Aorta (tissue), 5 donors: ENCODE results near the gene RCE1. TPM values are rescaled to one million over a fixed set of nuclear protein-coding genes. Genes with fewer than 3 reads are reported as not detected.
"Not testable (repeated sequence)": the region's sequence is repeated elsewhere in the genome, so short reads cannot be mapped to it uniquely, and the experiment has no call there.

ENCODE experiments used
- ATAC-seq: fragments of 200-7000 bp; cut with Tn5 transposase; one replicate; pipeline ENCODE4 v1.9.1; 2022; ENCODE audit warnings: moderate library complexity; ENCODE audit not compliant: low FRiP score
- DNase-seq, 2 donors: peaks; one replicate each; pipeline ENCODE4 v3.0.0-alpha.2; 2020
- H3K27ac ChIP-seq, 2 donors: one replicate each; pipeline ENCODE4 v1.5.1; 2013; ENCODE audit warnings: low read length in 2 of 2, mild to moderate bottlenecking in 2 of 2, moderate library complexity in 2 of 2, control low read depth in 1 of 2, inconsistent platforms in 1 of 2, low read depth in 1 of 2
- H3K27me3 ChIP-seq, 2 donors: one replicate each; pipeline ENCODE4 v1.6.1; 2013; ENCODE audit warnings: control low read depth in 1 of 2, low read length in 1 of 2, mild to moderate bottlenecking in 1 of 2, moderate library complexity in 1 of 2; ENCODE audit not compliant: insufficient read depth in 2 of 2, control insufficient read depth in 1 of 2
- H3K36me3 ChIP-seq, 2 donors: one replicate each; pipeline ENCODE4 v1.6.1; 2013; ENCODE audit warnings: control low read depth in 1 of 2, low read length in 1 of 2, mild to moderate bottlenecking in 1 of 2; ENCODE audit not compliant: insufficient read depth in 2 of 2, control insufficient read depth in 1 of 2
- H3K4me1 ChIP-seq, 2 donors: one replicate each; pipeline ENCODE4 v1.6.1; 2013; ENCODE audit warnings: low read length in 2 of 2, control low read depth in 1 of 2, mild to moderate bottlenecking in 1 of 2, moderate library complexity in 1 of 2; ENCODE audit not compliant: insufficient read depth in 2 of 2, control insufficient read depth in 1 of 2
- H3K4me3 ChIP-seq, 2 donors: one replicate each; pipeline ENCODE4 v1.5.1; 2013; ENCODE audit warnings: low read length in 2 of 2, control low read depth in 1 of 2, mild to moderate bottlenecking in 1 of 2
- H3K9me3 ChIP-seq: one replicate; pipeline ENCODE4 v1.6.1; 2013; ENCODE audit warnings: mild to moderate bottlenecking, low read length; ENCODE audit not compliant: control insufficient read depth
- WGBS, 2 donors: extraction: QIAGEN DNeasy Blood & Tissue Kit; methylation state at CpG; one replicate each; pipeline ENCODE4 v1.1.7; 2013; 5-methylcytosine and 5-hydroxymethylcytosine counted together
- intact Hi-C, 2 donors: fragments of 100-400 bp; cut with DNase I; formaldehyde crosslinking; loops; one replicate each; pipeline versions ENCODE4 v1.14.2 to v1.15.0; 2022
- polyA plus RNA-seq, 2 donors: library from polyadenylated mRNA; stranded (reverse); fragments of 200-250 nt; gene quantifications; one replicate each; pipeline ENCODE4 v1.2.3, GENCODE V29; 2013
- total RNA-seq, 2 donors: library from RNA; stranded (reverse); fragmentation: NEBNext Ultra II Directional; extraction: Animal tissue kit (Norgen Biotek cat#: 25700); gene quantifications; one replicate each; pipeline ENCODE4 v1.2.1, GENCODE V29; 2021
- donor health status: healthy with polysubstance abuse.
- donor health status: Bipolar disorder and iron deficiency.
- donor health status: DM: no; HTN: no; CAD: no.
- donor health status: DM: no; HTN: no; CAD: no.
- donor health status: DM: yes; HTN: yes; CAD: no.

RCE1 gene
- total and polyA plus RNA-seq, 4 donors = 11.7 to 23.5 (median 14.6) TPM

- WGBS, 2 donors = 86 to 88% methylated on average over 3 of the region's 3 CpGs
- no peak for DNase-seq
- no peak overlapping the region for H3K27ac ChIP-seq
These were observed 22.9 kb upstream of the RCE1 start for GRCh38 chr11:66820381-66820780.

GRCh38 chr11:66820901-66821300 is 22.3 kb upstream of the RCE1 start:
- intact Hi-C loops = no loop called here
- no peaks in the 10 kb centered on the region for H3K9me3 ChIP-seq
- no peak overlapping the region for H3K27ac ChIP-seq
- no peaks in the 10 kb centered on the region for H3K27me3 ChIP-seq
- no peaks in the 10 kb centered on the region for H3K4me1 ChIP-seq
- 84 to 90% methylated on average over 3 of the region's 3 CpGs for WGBS, 2 donors
- H3K4me3 ChIP-seq = no peak overlapping the region
- ATAC-seq (no peak), DNase-seq (no peak)
- peaks cover 0 to 5% of the 10 kb centered on the region in 2 donors for H3K36me3 ChIP-seq

More at GRCh38 chr11:66820381-66820780, 22.9 kb upstream of the RCE1 start:
- peaks cover 0 to 5% of the 10 kb centered on the region in 2 donors for H3K36me3 ChIP-seq
- no peaks in the 10 kb centered on the region for H3K9me3 ChIP-seq
- H3K4me3 ChIP-seq = no peak overlapping the region
- intact Hi-C loops = no loop called here
- H3K4me1 ChIP-seq = no peaks in the 10 kb centered on the region
- ATAC-seq = no peak
- no peaks in the 10 kb centered on the region for H3K27me3 ChIP-seq

GRCh38 chr11:66823700-66824099 is 19.5 kb upstream of the RCE1 start:
- intact Hi-C loops = no loop called here
- Histone ChIP-seq H3K4me1 (no peaks in the 10 kb centered on the region), H3K36me3 (peaks cover 0 to 5% of the 10 kb centered on the region in 2 donors), H3K4me3 (no peak overlapping the region), H3K9me3 (no peaks in the 10 kb centered on the region), H3K27me3 (no peaks in the 10 kb centered on the region), H3K27ac (no peak overlapping the region)
- DNase-seq = no peak
- WGBS, 2 donors = 93 to 96% methylated on average over 4 of the region's 4 CpGs
- ATAC-seq = no peak

GRCh38 chr11:66824573-66824972 is 18.7 kb upstream of the RCE1 start:
- intact Hi-C loops, H3K9me3 ChIP-seq, H3K27ac ChIP-seq, DNase-seq, H3K4me1 ChIP-seq, H3K36me3 ChIP-seq, ATAC-seq, H3K4me3 ChIP-seq, H3K27me3 ChIP-seq: not testable (repeated sequence)
- WGBS, 2 donors = 98 to 100% methylated on average over 3 of the region's 4 CpGs

- intact Hi-C loops = loop anchor here (1.0 to 10.0 kb wide), 4 partner anchors 140 to 270 kb away; partner anchors contain the start of gene CTSF (in 1 of the 2)
- no peaks in the 10 kb centered on the region for H3K4me1 ChIP-seq
- WGBS, 2 donors = 49 to 61% methylated on average over 4 of the region's 4 CpGs
- no peak overlapping the region for H3K4me3 ChIP-seq
- no peak for DNase-seq
- no peaks in the 10 kb centered on the region for H3K27me3 ChIP-seq
- no peak for ATAC-seq
- no peak overlapping the region for H3K27ac ChIP-seq
- H3K9me3 ChIP-seq = no peaks in the 10 kb centered on the region
- H3K36me3 ChIP-seq = no peaks in the 10 kb centered on the region
These were observed 8.7 kb upstream of the RCE1 start for GRCh38 chr11:66834539-66834845.

- no peaks in the 10 kb centered on the region for H3K36me3 ChIP-seq
- no peak overlapping the region for H3K27ac ChIP-seq
- no peaks in the 10 kb centered on the region for H3K9me3 ChIP-seq
- WGBS, 2 donors = 74 to 78% methylated on average over 5 of the region's 5 CpGs
- no peaks in the 10 kb centered on the region for H3K4me1 ChIP-seq
- intact Hi-C loops = loop anchor here (1.0 to 10.0 kb wide), 4 partner anchors 140 to 270 kb away; partner anchors contain the start of gene CTSF (in 1 of the 2)
- DNase-seq (no peak), ATAC-seq (no peak)
- H3K27me3 ChIP-seq = no peaks in the 10 kb centered on the region
- no peak overlapping the region for H3K4me3 ChIP-seq
These were observed 8.3 kb upstream of the RCE1 start for GRCh38 chr11:66834943-66835342.

- H3K4me1 ChIP-seq = no peaks in the 10 kb centered on the region
- intact Hi-C loops = loop anchor here (2.0 to 10.0 kb wide), 3 partner anchors 141 to 271 kb away; partner anchors contain the start of gene CTSF (in 1 of the 2)
- 82 to 84% methylated on average over 12 of the region's 12 CpGs for WGBS, 2 donors
- no peaks in the 10 kb centered on the region for H3K36me3 ChIP-seq
- H3K9me3 ChIP-seq = no peaks in the 10 kb centered on the region
- no peak overlapping the region for H3K4me3 ChIP-seq
- H3K27ac ChIP-seq = no peak overlapping the region
- no peaks in the 10 kb centered on the region for H3K27me3 ChIP-seq
- DNase-seq (no peak), ATAC-seq (no peak)
These were observed 7.4 kb upstream of the RCE1 start for GRCh38 chr11:66835768-66836405.

- ATAC-seq (no peak), DNase-seq (no peak)
- Histone ChIP-seq H3K27ac (no peak overlapping the region), H3K27me3 (no peaks in the 10 kb centered on the region), H3K9me3 (no peaks in the 10 kb centered on the region), H3K4me1 (no peaks in the 10 kb centered on the region), H3K36me3 (no peaks in the 10 kb centered on the region), H3K4me3 (no peak overlapping the region)
- 79 to 82% methylated on average over 4 of the region's 4 CpGs for WGBS, 2 donors
- intact Hi-C loops = loop anchor here in 1 of 2 donors (5.0 kb wide), 1 partner anchor 132 kb away; no protein-coding TSS in a partner anchor
These were observed 2.7 kb upstream of the RCE1 start for GRCh38 chr11:66840317-66841091.
